Fibroblast of lung (primary cell): ENCODE results near the gene POU2F1. TPM values are rescaled to one million over a fixed set of nuclear protein-coding genes. Genes with fewer than 3 reads are reported as not detected.

Experiments
- DNase-seq, 2 donors: peaks; one replicate each; pipeline versions ENCODE4 v3.0.0 to v3.0.0-alpha.2; 2010; ENCODE audit warnings: low read depth in 2 of 2
- H2AFZ ChIP-seq: 2 replicates; pipeline ENCODE4 v1.5.1; 2012; ENCODE audit warnings: low read length, control low read depth, inconsistent platforms
- H3K27ac ChIP-seq: 2 replicates; pipeline ENCODE4 v1.5.1; 2011; ENCODE audit warnings: low read length, control low read depth; ENCODE audit not compliant: insufficient read depth
- H3K27me3 ChIP-seq: 2 replicates; pipeline ENCODE4 v1.5.1; 2011; ENCODE audit warnings: mild to moderate bottlenecking, low read length; ENCODE audit not compliant: control insufficient read depth, insufficient read depth
- H3K36me3 ChIP-seq: 2 replicates; pipeline ENCODE4 v1.5.1; 2011; ENCODE audit warnings: low read length; ENCODE audit not compliant: control insufficient read depth, insufficient read depth
- H3K4me1 ChIP-seq: 2 replicates; pipeline ENCODE4 v1.5.1; 2011; ENCODE audit warnings: low read length; ENCODE audit not compliant: control insufficient read depth, insufficient read depth; ENCODE audit errors: extremely low read depth
- H3K4me2 ChIP-seq: 2 replicates; pipeline ENCODE4 v1.5.1; 2011; ENCODE audit warnings: low read length, control low read depth; ENCODE audit not compliant: insufficient read depth; ENCODE audit errors: extremely low read depth
- H3K4me3 ChIP-seq, 4 experiments: fragments of 200-600 bp in 1 of 4; sonication (generic) in 1 of 4; replicated peaks in 1 of 4; 2 replicates each; pipeline ENCODE4 v1.5.1; 2011 to 2016; ENCODE audit warnings: low read length in 4 of 4, low read depth in 3 of 4, mild to moderate bottlenecking in 3 of 4, control low read depth in 2 of 4, inconsistent platforms in 1 of 4, mixed read lengths in 1 of 4; ENCODE audit not compliant: insufficient read depth in 1 of 4; ENCODE audit errors: control extremely low read depth in 1 of 4
- H3K79me2 ChIP-seq: 2 replicates; pipeline ENCODE4 v1.5.1; 2012; ENCODE audit warnings: mild to moderate bottlenecking, low read length, inconsistent platforms; ENCODE audit not compliant: control insufficient read depth, insufficient read depth
- H3K9ac ChIP-seq: 2 replicates; pipeline ENCODE4 v1.5.1; 2011; ENCODE audit warnings: mild to moderate bottlenecking, low read length, control low read depth; ENCODE audit not compliant: insufficient read depth
- H3K9me3 ChIP-seq: 2 replicates; pipeline ENCODE4 v1.5.1; 2012; ENCODE audit warnings: low read depth, low read length; ENCODE audit not compliant: control insufficient read depth, insufficient read depth
- H4K20me1 ChIP-seq: 2 replicates; pipeline ENCODE4 v1.5.1; 2011; ENCODE audit warnings: low read length; ENCODE audit not compliant: control insufficient read depth, insufficient read depth; ENCODE audit errors: extremely low read depth
- EZH2 ChIP-seq: IDR thresholded peaks from 2 replicates; pipeline ENCODE4 v1.5.1; 2012; ENCODE audit warnings: low read length, control low read depth, mild to moderate bottlenecking; ENCODE audit errors: missing control alignments
- polyA plus RNA-seq, 2 donors: library from polyadenylated mRNA; depleted of rRNA in 1 of 2; stranded (reverse) in 1 of 2; unstranded in 1 of 2; fragments of >200 nt; gene quantifications; 2 replicates each; pipeline ENCODE4 v1.2.1, GENCODE V29; 2011 to 2012; ENCODE audit warnings: missing spikeins in 1 of 2
- total RNA-seq: library from RNA; depleted of rRNA; stranded (reverse); fragments of >200 nt; gene quantifications from 2 replicates; pipeline ENCODE4 v1.2.1, GENCODE V29; 2014
- TF ChIP-seq, protein P1 (sequence below), 2 donors: IDR thresholded peaks in 1 of 2; conservative IDR thresholded peaks in 1 of 2; 1 replicate in 1 of 2; 2 replicates in 1 of 2; pipeline ENCODE4 v1.5.1; 2011 to 2012; ENCODE audit warnings: low read length in 2 of 2, control low read depth in 1 of 2, inconsistent platforms in 1 of 2, low read depth in 1 of 2, mild to moderate bottlenecking in 1 of 2

POU2F1 gene
- total and polyA plus RNA-seq, 2 donors (not counting 1 experiment from before 2014, with no cell fraction given), result 3.5 to 4.3 TPM

DNA sequence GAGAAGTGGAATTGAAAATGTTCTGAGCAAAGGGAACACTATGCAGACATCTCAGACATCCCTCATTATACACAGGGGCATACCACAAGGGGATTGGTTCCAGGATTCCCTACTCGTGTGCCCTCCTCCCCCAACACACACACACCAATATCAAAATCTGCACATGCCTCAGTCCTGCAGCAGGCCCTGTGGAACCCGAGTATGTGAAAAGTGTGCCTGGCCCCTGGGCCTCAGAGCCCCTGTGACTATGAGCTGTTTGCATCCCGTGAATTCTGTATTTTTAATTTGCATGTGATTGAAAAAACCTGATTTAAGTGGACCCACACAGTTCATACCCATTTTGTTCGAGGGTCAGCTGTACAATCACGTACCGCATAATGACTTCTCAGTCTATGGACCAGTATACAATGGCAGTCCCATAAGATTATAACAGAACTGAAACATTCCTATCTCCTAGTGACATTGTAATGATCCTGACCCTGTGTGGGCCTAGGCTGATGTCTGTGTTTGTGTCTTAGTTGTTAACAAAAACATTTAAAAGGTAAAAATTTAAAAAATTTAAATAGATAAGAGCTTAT is 11.3 kb downstream of the POU2F1 start:
- Histone ChIP-seq H3K36me3 (no peaks in the 10 kb centered on the region), H3K27me3 (no peaks in the 10 kb centered on the region), H3K4me2 (no peak overlapping the region), H4K20me1 (no peaks in the 10 kb centered on the region), H3K4me3 (no peak overlapping the region), H3K9ac (no peak overlapping the region), H3K9me3 (no peaks in the 10 kb centered on the region), H3K27ac (no peak overlapping the region), H3K4me1 (no peaks in the 10 kb centered on the region), H2AFZ (no peak overlapping the region), H3K79me2 (peaks cover 7% of the 10 kb centered on the region)
- TF ChIP-seq, protein P1, sequence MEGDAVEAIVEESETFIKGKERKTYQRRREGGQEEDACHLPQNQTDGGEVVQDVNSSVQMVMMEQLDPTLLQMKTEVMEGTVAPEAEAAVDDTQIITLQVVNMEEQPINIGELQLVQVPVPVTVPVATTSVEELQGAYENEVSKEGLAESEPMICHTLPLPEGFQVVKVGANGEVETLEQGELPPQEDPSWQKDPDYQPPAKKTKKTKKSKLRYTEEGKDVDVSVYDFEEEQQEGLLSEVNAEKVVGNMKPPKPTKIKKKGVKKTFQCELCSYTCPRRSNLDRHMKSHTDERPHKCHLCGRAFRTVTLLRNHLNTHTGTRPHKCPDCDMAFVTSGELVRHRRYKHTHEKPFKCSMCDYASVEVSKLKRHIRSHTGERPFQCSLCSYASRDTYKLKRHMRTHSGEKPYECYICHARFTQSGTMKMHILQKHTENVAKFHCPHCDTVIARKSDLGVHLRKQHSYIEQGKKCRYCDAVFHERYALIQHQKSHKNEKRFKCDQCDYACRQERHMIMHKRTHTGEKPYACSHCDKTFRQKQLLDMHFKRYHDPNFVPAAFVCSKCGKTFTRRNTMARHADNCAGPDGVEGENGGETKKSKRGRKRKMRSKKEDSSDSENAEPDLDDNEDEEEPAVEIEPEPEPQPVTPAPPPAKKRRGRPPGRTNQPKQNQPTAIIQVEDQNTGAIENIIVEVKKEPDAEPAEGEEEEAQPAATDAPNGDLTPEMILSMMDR (conservative IDR thresholded peaks at IDR 0.05 in 1 of 2, IDR thresholded peaks at IDR 0.05 in 1 of 2; ENCODE audit: low read depth in 1 of 2, low read length in 2 of 2), result no peak
- TF ChIP-seq EZH2, result no peak
- DNase-seq, result no peak

DNA sequence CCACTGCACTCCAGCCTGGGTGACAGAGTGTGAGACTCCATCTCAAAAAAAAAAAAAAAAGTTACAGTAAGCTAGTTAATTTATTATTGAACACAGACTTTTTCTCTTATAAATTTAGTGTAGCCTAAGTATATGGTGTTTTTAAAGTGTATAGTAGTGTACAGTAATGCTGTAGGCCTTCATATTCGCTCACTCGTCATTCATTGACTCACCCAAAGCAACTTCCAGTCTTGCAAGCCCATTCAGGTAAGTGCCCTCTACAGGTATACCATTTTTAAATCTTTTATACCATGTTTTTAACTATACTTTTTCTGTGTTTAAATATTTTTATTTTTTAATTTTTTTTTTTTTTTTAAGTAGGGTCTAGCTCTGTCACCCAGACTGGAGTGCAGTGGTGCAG is 12.1 kb downstream of the POU2F1 start:
- H3K9me3 ChIP-seq, result no peaks in the 10 kb centered on the region
- H3K27ac ChIP-seq, result no peak overlapping the region
- no peak overlapping the region for H2AFZ ChIP-seq
- H3K27me3 ChIP-seq, result no peaks in the 10 kb centered on the region
- TF ChIP-seq EZH2, result no peak
- TF ChIP-seq, protein P1 (conservative IDR thresholded peaks at IDR 0.05 in 1 of 2, IDR thresholded peaks at IDR 0.05 in 1 of 2; ENCODE audit: low read depth in 1 of 2, low read length in 2 of 2), result no peak
- no peaks in the 10 kb centered on the region for H3K4me1 ChIP-seq
- no peak overlapping the region for H3K4me3 ChIP-seq
- H3K79me2 ChIP-seq, result peaks cover 7% of the 10 kb centered on the region
- no peak overlapping the region for H3K4me2 ChIP-seq
- no peaks in the 10 kb centered on the region for H4K20me1 ChIP-seq
- no peaks in the 10 kb centered on the region for H3K36me3 ChIP-seq
- no peak overlapping the region for H3K9ac ChIP-seq
- DNase-seq, result no peak

DNA sequence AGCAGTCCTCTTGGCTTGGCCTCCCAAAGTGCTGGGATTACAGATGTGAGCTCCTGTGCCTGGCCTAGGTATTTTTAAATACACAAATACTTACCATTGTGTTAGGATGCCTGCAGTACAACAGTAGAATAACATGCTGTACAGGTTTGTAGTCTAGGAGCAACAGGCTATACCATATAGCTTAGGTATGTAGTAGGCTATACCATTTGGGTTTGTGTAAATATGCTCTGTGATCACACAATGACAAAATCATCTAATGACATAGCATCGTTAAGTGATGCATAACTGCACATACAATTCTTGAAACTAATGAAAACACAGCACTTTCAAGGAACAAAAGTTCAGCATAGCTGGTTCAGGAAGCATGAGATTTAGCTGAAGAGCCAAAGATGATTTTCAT is 12.7 kb downstream of the POU2F1 start:
- Histone ChIP-seq H3K27me3 (no peaks in the 10 kb centered on the region), H4K20me1 (no peaks in the 10 kb centered on the region), H3K36me3 (no peaks in the 10 kb centered on the region), H3K79me2 (peaks cover 7% of the 10 kb centered on the region), H3K4me1 (no peaks in the 10 kb centered on the region), H2AFZ (no peak overlapping the region), H3K4me3 (no peak overlapping the region), H3K27ac (no peak overlapping the region), H3K9ac (no peak overlapping the region), H3K9me3 (no peaks in the 10 kb centered on the region), H3K4me2 (no peak overlapping the region)
- TF ChIP-seq EZH2, result no peak
- TF ChIP-seq, protein P1 (conservative IDR thresholded peaks at IDR 0.05 in 1 of 2, IDR thresholded peaks at IDR 0.05 in 1 of 2; ENCODE audit: low read depth in 1 of 2, low read length in 2 of 2), result no peak
- DNase-seq, result no peak
